K562 (cell line): ENCODE measurements around the gene PRKAR1B. TPM values are rescaled to one million over a fixed set of nuclear protein-coding genes. Genes with fewer than 3 reads are reported as not detected.

Experiments
- ATAC-seq: fragments of 200-7000 bp; cut with Tn5 transposase; 3 replicates; pipeline ENCODE4 v1.9.1; 2020; ENCODE audit warnings: moderate library complexity
- BruUV-seq: library from RNA; stranded (reverse); fragments of 400-500 nt; replicated peaks from 2 replicates; lab custom pipeline; 2021; lab: Mats Ljungman, UMichigan
- CTCF ChIA-PET: fragments of 300-600 bp; formaldehyde crosslinking; extraction: SDS; loops from one replicate; lab custom pipeline; 2021; ENCODE audit warnings: low intra/inter-chr PET ratio; lab: Yijun Ruan, JAX
- POLR2A ChIA-PET: fragments of 300-600, 350-650 bp; sonication (Branson Sonifier 250); formaldehyde crosslinking; extraction: SDS; loops from one replicate; lab custom pipeline; 2021; ENCODE audit warnings: antibody characterized with exemption, inconsistent platforms; lab: Yijun Ruan, JAX
- DNase-seq, 4 experiments: peaks; one replicate each; pipeline versions ENCODE4 v3.0.0 to v3.0.0-alpha.2; 2011 to 2018; ENCODE audit warnings: low spot score in 3 of 4, mixed read lengths in 3 of 4; ENCODE audit errors: extremely low read depth in 1 of 4
- FAIRE-seq: peaks from 2 replicates; lab custom pipeline; 2011; peaks lifted over from hg19 to GRCh38; lab: Jason Lieb, UNC
- H2AFZ ChIP-seq: 2 replicates; pipeline ENCODE4 v1.6.0; 2011; ENCODE audit warnings: low read depth, low read length, control low read depth, inconsistent platforms
- H3K27ac ChIP-seq: fragments of 200-600 bp; 3 replicates; pipeline ENCODE4 v1.8.0; 2011; ENCODE audit warnings: low read depth, mild to moderate bottlenecking, control low read depth, inconsistent platforms, low read length, moderate library complexity, mixed read lengths; ENCODE audit errors: extremely low read depth
- H3K27me3 ChIP-seq, 2 experiments: fragments of 300-600 bp in 1 of 2; 2 replicates in 1 of 2; 3 replicates in 1 of 2; pipeline versions ENCODE4 v1.6.0 to v1.8.0; 2011; ENCODE audit warnings: inconsistent platforms in 2 of 2, low read length in 2 of 2, mild to moderate bottlenecking in 1 of 2, mixed read lengths in 1 of 2, moderate library complexity in 1 of 2; ENCODE audit not compliant: control insufficient read depth in 2 of 2, insufficient read depth in 2 of 2
- H3K36me3 ChIP-seq: fragments of 300-600 bp; 3 replicates; pipeline ENCODE4 v1.8.0; 2011; ENCODE audit warnings: mild to moderate bottlenecking, low read length, inconsistent platforms; ENCODE audit not compliant: control insufficient read depth, insufficient read depth
- H3K4me1 ChIP-seq, 2 experiments: fragments of 200-600 bp in 1 of 2; replicated peaks in 1 of 2; 2 replicates in 1 of 2; 3 replicates in 1 of 2; pipeline versions ENCODE4 v1.5.1 to v1.8.0; 2011; ENCODE audit warnings: inconsistent platforms in 2 of 2, low read length in 2 of 2, mild to moderate bottlenecking in 1 of 2, mixed read lengths in 1 of 2, moderate library complexity in 1 of 2; ENCODE audit not compliant: control insufficient read depth in 2 of 2, insufficient read depth in 2 of 2
- H3K4me2 ChIP-seq: 2 replicates; pipeline ENCODE4 v1.6.1; 2011; ENCODE audit warnings: low read length, control low read depth, inconsistent platforms, mixed read lengths; ENCODE audit not compliant: insufficient read depth
- H3K4me3 ChIP-seq: fragments of 200-600 bp; sonication (generic), shearing (Covaris generic); 2 replicates; pipeline ENCODE4 v1.5.1; 2016; ENCODE audit warnings: control low read depth, inconsistent platforms
- H3K79me2 ChIP-seq: fragments of 200-600 bp; 3 replicates; pipeline ENCODE4 v1.8.0; 2011; ENCODE audit warnings: low read length, inconsistent platforms; ENCODE audit not compliant: control insufficient read depth, insufficient read depth
- H3K9ac ChIP-seq, 2 experiments: 2 replicates each; pipeline versions ENCODE4 v1.6.0 to v1.6.1; 2011; ENCODE audit warnings: low read depth in 2 of 2, low read length in 2 of 2, control low read depth in 1 of 2, inconsistent platforms in 1 of 2, mild to moderate bottlenecking in 1 of 2, mixed read lengths in 1 of 2; ENCODE audit not compliant: insufficient read depth in 1 of 2
- H3K9me1 ChIP-seq: one replicate; pipeline ENCODE4 v1.6.0; 2011; ENCODE audit warnings: inconsistent platforms, mild to moderate bottlenecking, low read length, moderate library complexity; ENCODE audit not compliant: control insufficient read depth, insufficient read depth
- H3K9me3 ChIP-seq: replicated peaks from 2 replicates; pipeline ENCODE4 v1.5.1; 2011; ENCODE audit warnings: low read depth, low read length, inconsistent platforms; ENCODE audit not compliant: control insufficient read depth, insufficient read depth
- H4K20me1 ChIP-seq: replicated peaks from 2 replicates; pipeline ENCODE4 v1.6.1; 2011; ENCODE audit warnings: low read length, inconsistent platforms, mixed read lengths; ENCODE audit not compliant: control insufficient read depth, insufficient read depth
- FOXJ3 ChIP-seq: sonication (generic); formaldehyde crosslinking; IDR thresholded peaks from 2 replicates; pipeline ENCODE4 v1.4.0; 2020; ENCODE audit warnings: mild to moderate bottlenecking, missing genetic modification reagents
- GTF2F1 ChIP-seq: IDR thresholded peaks from 2 replicates; pipeline ENCODE4 v1.6.1; 2011; ENCODE audit warnings: low read depth, low read length, improper control_type of control experiment
- NCOA2 ChIP-seq, 2 experiments: fragments of 450-650 bp; IDR thresholded peaks; 2 replicates each; pipeline ENCODE4 v1.6.1; 2018; ENCODE audit warnings: mild to moderate bottlenecking in 2 of 2, moderate library complexity in 1 of 2; ENCODE audit not compliant: partially characterized antibody in 2 of 2
- SREBF1 ChIP-seq: fragments of 150-350 bp; IDR thresholded peaks from 2 replicates; pipeline ENCODE4 v1.6.1; 2014; ENCODE audit warnings: antibody characterized with exemption, low read depth, low read length, borderline replicate concordance
- ZNF785 ChIP-seq: fragments of 250-450 bp; sonication (Bioruptor Pico); IDR thresholded peaks from 2 replicates; pipeline ENCODE4 v1.4.0; 2020; ENCODE audit warnings: mild to moderate bottlenecking
- WGBS: fragments of 100-300 bp; shearing (Covaris generic); methylation state at CpG from one replicate; pipeline ENCODE4 v1.1.6; 2016; ENCODE audit warnings: low coverage, mixed read lengths; ENCODE audit not compliant: insufficient coverage; ENCODE audit errors: missing lambda C conversion rate; 5-methylcytosine and 5-hydroxymethylcytosine counted together
- in situ Hi-C: fragments of 300-500 bp; cut with MboI; formaldehyde crosslinking; loops from 4 replicates; pipeline ENCODE4 v1.15.0; 2018; ENCODE audit warnings: inconsistent platforms, mixed read lengths
- intact Hi-C: fragments of 100-400 bp; cut with micrococcal nuclease; formaldehyde crosslinking; loops from 2 replicates; pipeline ENCODE4 v1.14.2; 2022
- polyA plus RNA-seq, 8 experiments: library from polyadenylated mRNA; depleted of rRNA in 4 of 8; stranded (reverse) in 5 of 8; unstranded in 3 of 8; fragments of >200 nt; fragmentation: Nextera tagmentation in 2 of 8; fragmentation: Illumina TruSeq in 1 of 8; extraction: Ambion mirVana in 2 of 8; extraction: Trizol in 1 of 8; gene quantifications; 2 replicates each; pipeline versions ENCODE4 v1.2.1 to v1.2.3, GENCODE V29; 2011 to 2014; ENCODE audit warnings: inconsistent platforms in 1 of 8, missing spikeins in 1 of 8
- total RNA-seq, 7 experiments: library from RNA; depleted of rRNA in 6 of 7; stranded (reverse); fragments of >200 nt in 6 of 7; fragmentation: Illumina TruSeq in 2 of 7; extraction: Trizol in 2 of 7; gene quantifications; 2 replicates each; pipeline versions ENCODE4 v1.2.1 to v1.2.3, GENCODE V29; 2011 to 2021; ENCODE audit warnings: low replicate concordance in 1 of 7
- TF ChIP-seq, protein P1 (sequence below): sonication (generic); formaldehyde crosslinking; IDR thresholded peaks from 2 replicates; pipeline ENCODE4 v1.8.0; 2022; ENCODE audit warnings: mild to moderate bottlenecking, missing genetic modification reagents

The PRKAR1B gene
- total and polyA plus RNA-seq, 9 of the 15 experiments (the other 6 are each of a cell fraction or from before 2014, with no cell fraction given): 0.99 to 30.5 (median 12.7) TPM

DNA sequence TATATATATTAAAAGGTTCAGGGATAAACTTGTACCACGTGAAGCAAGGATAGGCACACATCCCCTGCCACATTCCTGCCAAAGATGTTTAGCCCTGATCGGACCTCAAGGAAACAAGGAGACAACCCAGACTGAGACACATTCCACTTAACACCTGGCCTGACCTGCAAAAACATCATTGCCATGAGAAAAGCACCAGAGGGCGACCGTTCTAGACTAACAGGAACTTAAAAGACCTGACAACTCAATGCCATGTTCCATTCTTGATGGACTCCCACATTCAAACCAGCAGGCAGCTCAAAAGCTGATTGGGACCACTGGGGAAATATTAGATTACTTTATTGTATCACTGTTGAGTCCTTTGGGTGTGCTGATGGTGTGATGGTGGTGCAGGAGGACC is 199.4 kb downstream of the PRKAR1B start:
- no peak for FAIRE-seq
- H2AFZ ChIP-seq: no peak overlapping the region
- H3K4me2 ChIP-seq: no peak overlapping the region
- DNase-seq: no peak
- in situ Hi-C loops: no loop called here
- ChIA-PET POLR2A (no interaction called here), CTCF (no interaction called here)
- H3K9me3 ChIP-seq: 0 out of 2 replicates have a peak, but pooled peaks cover 3% of the 10 kb centered on the region
- peaks cover 9 to 27% of the 10 kb centered on the region in 2 experiments for H3K4me1 ChIP-seq
- no peak overlapping the region for H3K9ac ChIP-seq
- ATAC-seq: no peak
- no peaks in the 10 kb centered on the region; a peak in 1 of 5 replicates for H3K27me3 ChIP-seq
- no peak overlapping the region for H3K27ac ChIP-seq
- intact Hi-C loops: no loop called here
- H3K36me3 ChIP-seq: no peaks in the 10 kb centered on the region
- TF ChIP-seq SREBF1 (no peak), NCOA2 (IDR thresholded peaks at IDR 0.05; ENCODE audit: partially characterized antibody in 2 of 2) (no peak), GTF2F1 (no peak), ZNF785 (no peak), FOXJ3 (CRISPR knock-in tag) (no peak)
- TF ChIP-seq, protein P1, sequence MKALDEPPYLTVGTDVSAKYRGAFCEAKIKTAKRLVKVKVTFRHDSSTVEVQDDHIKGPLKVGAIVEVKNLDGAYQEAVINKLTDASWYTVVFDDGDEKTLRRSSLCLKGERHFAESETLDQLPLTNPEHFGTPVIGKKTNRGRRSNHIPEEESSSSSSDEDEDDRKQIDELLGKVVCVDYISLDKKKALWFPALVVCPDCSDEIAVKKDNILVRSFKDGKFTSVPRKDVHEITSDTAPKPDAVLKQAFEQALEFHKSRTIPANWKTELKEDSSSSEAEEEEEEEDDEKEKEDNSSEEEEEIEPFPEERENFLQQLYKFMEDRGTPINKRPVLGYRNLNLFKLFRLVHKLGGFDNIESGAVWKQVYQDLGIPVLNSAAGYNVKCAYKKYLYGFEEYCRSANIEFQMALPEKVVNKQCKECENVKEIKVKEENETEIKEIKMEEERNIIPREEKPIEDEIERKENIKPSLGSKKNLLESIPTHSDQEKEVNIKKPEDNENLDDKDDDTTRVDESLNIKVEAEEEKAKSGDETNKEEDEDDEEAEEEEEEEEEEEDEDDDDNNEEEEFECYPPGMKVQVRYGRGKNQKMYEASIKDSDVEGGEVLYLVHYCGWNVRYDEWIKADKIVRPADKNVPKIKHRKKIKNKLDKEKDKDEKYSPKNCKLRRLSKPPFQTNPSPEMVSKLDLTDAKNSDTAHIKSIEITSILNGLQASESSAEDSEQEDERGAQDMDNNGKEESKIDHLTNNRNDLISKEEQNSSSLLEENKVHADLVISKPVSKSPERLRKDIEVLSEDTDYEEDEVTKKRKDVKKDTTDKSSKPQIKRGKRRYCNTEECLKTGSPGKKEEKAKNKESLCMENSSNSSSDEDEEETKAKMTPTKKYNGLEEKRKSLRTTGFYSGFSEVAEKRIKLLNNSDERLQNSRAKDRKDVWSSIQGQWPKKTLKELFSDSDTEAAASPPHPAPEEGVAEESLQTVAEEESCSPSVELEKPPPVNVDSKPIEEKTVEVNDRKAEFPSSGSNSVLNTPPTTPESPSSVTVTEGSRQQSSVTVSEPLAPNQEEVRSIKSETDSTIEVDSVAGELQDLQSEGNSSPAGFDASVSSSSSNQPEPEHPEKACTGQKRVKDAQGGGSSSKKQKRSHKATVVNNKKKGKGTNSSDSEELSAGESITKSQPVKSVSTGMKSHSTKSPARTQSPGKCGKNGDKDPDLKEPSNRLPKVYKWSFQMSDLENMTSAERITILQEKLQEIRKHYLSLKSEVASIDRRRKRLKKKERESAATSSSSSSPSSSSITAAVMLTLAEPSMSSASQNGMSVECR: no peak
- TF ChIP-seq, all 486 proteins: peak for 0
- no peaks in the 10 kb centered on the region for H3K79me2 ChIP-seq
- H3K4me3 ChIP-seq: no peak overlapping the region
- H4K20me1 ChIP-seq: 0 out of 2 replicates have a peak, but pooled peaks cover 4% of the 10 kb centered on the region
- WGBS: 20% methylated on average over 4 of the region's 4 CpGs
- no TSS peak for BruUV-seq
- no peaks in the 10 kb centered on the region for H3K9me1 ChIP-seq
